ENCODE results near the gene RGS11. TPM values are rescaled to one million over a fixed set of nuclear protein-coding genes. Genes with fewer than 3 reads are reported as not detected.

The RGS11 gene
- total and polyA plus RNA-seq, 9 of the 15 experiments (the other 6 are each of a cell fraction or from before 2014, with no cell fraction given), result not detected

DNA sequence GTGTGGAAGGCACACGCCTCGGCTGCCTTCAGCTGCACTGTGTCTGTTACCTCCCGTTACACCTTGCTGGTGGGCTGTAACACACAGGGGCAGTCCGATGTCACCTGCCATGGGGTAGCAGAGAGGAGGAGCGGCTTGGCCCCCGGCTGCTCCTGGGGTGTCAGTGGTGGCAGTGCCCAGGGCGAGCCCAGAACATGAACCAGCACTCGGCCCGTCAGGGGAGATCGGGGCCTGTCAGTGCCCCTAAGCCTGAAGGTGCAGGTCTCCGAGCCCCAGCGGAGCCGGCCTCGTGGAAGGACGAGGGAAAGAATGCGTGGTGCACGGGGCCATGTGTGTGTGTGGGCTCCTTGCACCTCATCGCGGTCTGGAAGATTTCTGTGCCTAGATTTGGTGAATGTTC is 15.4 kb downstream of the RGS11 start (continued):
- TF ChIP-seq RAD21 (CRISPR knock-in tag; conservative IDR thresholded peaks at IDR 0.05 in 1 of 2, IDR thresholded peaks at IDR 0.05 in 1 of 2) (no peak), ZNF444 (CRISPR knock-in tag; IDR thresholded peaks at IDR 0.05) (no peak)
- TF ChIP-seq, protein P1, sequence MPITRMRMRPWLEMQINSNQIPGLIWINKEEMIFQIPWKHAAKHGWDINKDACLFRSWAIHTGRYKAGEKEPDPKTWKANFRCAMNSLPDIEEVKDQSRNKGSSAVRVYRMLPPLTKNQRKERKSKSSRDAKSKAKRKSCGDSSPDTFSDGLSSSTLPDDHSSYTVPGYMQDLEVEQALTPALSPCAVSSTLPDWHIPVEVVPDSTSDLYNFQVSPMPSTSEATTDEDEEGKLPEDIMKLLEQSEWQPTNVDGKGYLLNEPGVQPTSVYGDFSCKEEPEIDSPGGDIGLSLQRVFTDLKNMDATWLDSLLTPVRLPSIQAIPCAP (CRISPR knock-in tag; IDR thresholded peaks at IDR 0.05; ENCODE audit: borderline replicate concordance), result no peak

DNA sequence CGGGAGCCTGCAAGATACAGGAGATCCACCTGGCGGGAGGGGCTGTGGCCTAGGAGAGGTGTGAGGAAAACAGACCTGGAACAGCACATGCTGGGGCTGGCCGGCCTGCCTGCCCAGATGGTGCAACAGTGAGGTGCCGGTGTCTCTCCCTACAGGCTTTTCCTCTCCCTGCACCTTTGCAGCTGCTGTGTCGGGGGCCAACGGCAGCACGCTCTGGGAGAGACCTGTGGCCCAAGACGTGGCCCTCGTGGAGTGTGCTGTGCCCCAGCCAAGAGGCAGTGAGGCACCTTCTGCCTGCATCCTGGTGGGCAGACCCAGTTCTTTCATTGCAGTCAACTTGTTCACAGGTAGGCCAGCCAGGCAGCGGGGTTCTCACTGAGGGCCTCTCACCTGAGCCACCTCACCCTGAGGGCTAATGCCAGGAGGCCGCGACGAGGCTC is 15.9 kb downstream of the RGS11 start:
- Histone ChIP-seq H2AFZ (ENCODE audit: low read depth, low read length) (no peak overlapping the region), H3K27ac (ENCODE audit: extremely low read depth, low read depth, low read length) (no peak overlapping the region), H3K4me1 (replicated peaks in 1 of 2; ENCODE audit: control insufficient read depth in 2 of 2, insufficient read depth in 2 of 2, low read length in 2 of 2) (peaks cover 13 to 47% of the 10 kb centered on the region in 2 experiments; a peak in 4 of 5 replicates), H3K9ac (ENCODE audit: insufficient read depth in 1 of 2, low read depth in 2 of 2, low read length in 2 of 2) (peak overlapping the region in 1 of 2 experiments; percentile 77; a peak in 2 of 4 replicates), H4K20me1 (replicated peaks; ENCODE audit: control insufficient read depth, insufficient read depth, low read length) (no peaks in the 10 kb centered on the region), H3K36me3 (ENCODE audit: control insufficient read depth, insufficient read depth, low read length) (peaks cover 27% of the 10 kb centered on the region; the same call in 2 of the 3 replicates), H3K9me1 (ENCODE audit: control insufficient read depth, insufficient read depth, low read length) (peaks cover 4% of the 10 kb centered on the region), H3K9me3 (replicated peaks; ENCODE audit: control insufficient read depth, insufficient read depth, low read depth, low read length) (no peaks in the 10 kb centered on the region), H3K4me2 (ENCODE audit: insufficient read depth, low read length) (no peak overlapping the region), H3K4me3 (no peak overlapping the region), H3K27me3 (ENCODE audit: control insufficient read depth in 2 of 2, insufficient read depth in 2 of 2, low read length in 2 of 2) (no peaks in the 10 kb centered on the region), H3K79me2 (ENCODE audit: control insufficient read depth, insufficient read depth, low read length) (no peaks in the 10 kb centered on the region)
- TF ChIP-seq, protein P2, sequence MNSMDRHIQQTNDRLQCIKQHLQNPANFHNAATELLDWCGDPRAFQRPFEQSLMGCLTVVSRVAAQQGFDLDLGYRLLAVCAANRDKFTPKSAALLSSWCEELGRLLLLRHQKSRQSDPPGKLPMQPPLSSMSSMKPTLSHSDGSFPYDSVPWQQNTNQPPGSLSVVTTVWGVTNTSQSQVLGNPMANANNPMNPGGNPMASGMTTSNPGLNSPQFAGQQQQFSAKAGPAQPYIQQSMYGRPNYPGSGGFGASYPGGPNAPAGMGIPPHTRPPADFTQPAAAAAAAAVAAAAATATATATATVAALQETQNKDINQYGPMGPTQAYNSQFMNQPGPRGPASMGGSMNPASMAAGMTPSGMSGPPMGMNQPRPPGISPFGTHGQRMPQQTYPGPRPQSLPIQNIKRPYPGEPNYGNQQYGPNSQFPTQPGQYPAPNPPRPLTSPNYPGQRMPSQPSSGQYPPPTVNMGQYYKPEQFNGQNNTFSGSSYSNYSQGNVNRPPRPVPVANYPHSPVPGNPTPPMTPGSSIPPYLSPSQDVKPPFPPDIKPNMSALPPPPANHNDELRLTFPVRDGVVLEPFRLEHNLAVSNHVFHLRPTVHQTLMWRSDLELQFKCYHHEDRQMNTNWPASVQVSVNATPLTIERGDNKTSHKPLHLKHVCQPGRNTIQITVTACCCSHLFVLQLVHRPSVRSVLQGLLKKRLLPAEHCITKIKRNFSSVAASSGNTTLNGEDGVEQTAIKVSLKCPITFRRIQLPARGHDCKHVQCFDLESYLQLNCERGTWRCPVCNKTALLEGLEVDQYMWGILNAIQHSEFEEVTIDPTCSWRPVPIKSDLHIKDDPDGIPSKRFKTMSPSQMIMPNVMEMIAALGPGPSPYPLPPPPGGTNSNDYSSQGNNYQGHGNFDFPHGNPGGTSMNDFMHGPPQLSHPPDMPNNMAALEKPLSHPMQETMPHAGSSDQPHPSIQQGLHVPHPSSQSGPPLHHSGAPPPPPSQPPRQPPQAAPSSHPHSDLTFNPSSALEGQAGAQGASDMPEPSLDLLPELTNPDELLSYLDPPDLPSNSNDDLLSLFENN (IDR thresholded peaks at IDR 0.05; ENCODE audit: low read depth in 2 of 2, low read length in 2 of 2), result no peak
- TF ChIP-seq L3MBTL2 (IDR thresholded peaks at IDR 0.05) (peak; percentile 27; the same call in 1 of the 2 replicates), POLR2G (IDR thresholded peaks at IDR 0.05; ENCODE audit: low read depth, low read length) (0 out of 2 replicates have a peak, but pooled peaks have one; percentile 11)
- TF ChIP-seq, protein P3, sequence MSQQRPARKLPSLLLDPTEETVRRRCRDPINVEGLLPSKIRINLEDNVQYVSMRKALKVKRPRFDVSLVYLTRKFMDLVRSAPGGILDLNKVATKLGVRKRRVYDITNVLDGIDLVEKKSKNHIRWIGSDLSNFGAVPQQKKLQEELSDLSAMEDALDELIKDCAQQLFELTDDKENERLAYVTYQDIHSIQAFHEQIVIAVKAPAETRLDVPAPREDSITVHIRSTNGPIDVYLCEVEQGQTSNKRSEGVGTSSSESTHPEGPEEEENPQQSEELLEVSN (IDR thresholded peaks at IDR 0.05; ENCODE audit: borderline replicate concordance in 1 of 2, extremely low read depth in 1 of 2, insufficient read depth in 1 of 2, insufficient read length in 1 of 2, low read depth in 1 of 2, low read length in 1 of 2, poor library complexity in 1 of 2, severe bottlenecking in 1 of 2), result peak in 1 of 2 experiments; percentile 74
- TF ChIP-seq, protein P4, sequence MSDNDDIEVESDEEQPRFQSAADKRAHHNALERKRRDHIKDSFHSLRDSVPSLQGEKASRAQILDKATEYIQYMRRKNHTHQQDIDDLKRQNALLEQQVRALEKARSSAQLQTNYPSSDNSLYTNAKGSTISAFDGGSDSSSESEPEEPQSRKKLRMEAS (CRISPR knock-in tag; IDR thresholded peaks at IDR 0.05), result 0 out of 2 replicates have a peak, but pooled peaks have one; percentile 41
- ChIA-PET CTCF (ENCODE audit: low intra/inter-chr PET ratio) (no interaction called here), POLR2A (interaction anchor here (0.9 kb wide), 1 partner anchor 11 kb away, joined by 4 read pairs; no protein-coding TSS in a partner anchor)
- no peak for DNase-seq (ENCODE audit: extremely low read depth in 1 of 4, low spot score in 3 of 4)
- WGBS (ENCODE audit: insufficient coverage, low coverage, missing lambda C conversion rate), result 74% methylated on average over 6 of the region's 13 CpGs
- intact Hi-C loops (cut with micrococcal nuclease) (no loop called here), in situ Hi-C loops (cut with MboI) (no loop called here)
- ATAC-seq, result peak; percentile 41
- FAIRE-seq, result no peak
- BruUV-seq (replicated peaks), result no TSS peak
